Spinal cord (tissue), 10 donors: ENCODE results near the gene MOV10L1. TPM values are rescaled to one million over a fixed set of nuclear protein-coding genes. Genes with fewer than 3 reads are reported as not detected.
A peak's percentile ranks its signal among the peaks of the same experiment; 100 is the strongest.

Source experiments
- DNase-seq, 6 donors: peaks; one replicate each; pipeline versions ENCODE4 v3.0.0 to v3.0.0-alpha.2; 2013 to 2015; ENCODE audit warnings: low spot score in 6 of 6, low read depth in 4 of 6
- H3K27ac ChIP-seq: one replicate; pipeline ENCODE4 v1.5.1; 2013; ENCODE audit warnings: low read depth, low read length, control low read depth
- H3K27me3 ChIP-seq: one replicate; pipeline ENCODE4 v1.6.1; 2013; ENCODE audit warnings: low read length; ENCODE audit not compliant: control insufficient read depth, insufficient read depth
- H3K36me3 ChIP-seq: one replicate; pipeline ENCODE4 v1.6.1; 2013; ENCODE audit warnings: low read length; ENCODE audit not compliant: control insufficient read depth, insufficient read depth
- H3K4me1 ChIP-seq: one replicate; pipeline ENCODE4 v1.6.1; 2013; ENCODE audit warnings: low read length; ENCODE audit not compliant: control insufficient read depth, insufficient read depth
- H3K4me3 ChIP-seq: one replicate; pipeline ENCODE4 v1.5.1; 2013; ENCODE audit warnings: low read depth, low read length, control low read depth
- H3K9me3 ChIP-seq: one replicate; pipeline ENCODE4 v1.6.1; 2013; ENCODE audit warnings: low read length; ENCODE audit not compliant: control insufficient read depth, insufficient read depth
- WGBS: methylation state at CpG from one replicate; pipeline ENCODE4 v1.1.5; 2013; ENCODE audit warnings: missing lambda C conversion rate; ENCODE audit not compliant: insufficient coverage; 5-methylcytosine and 5-hydroxymethylcytosine counted together
- polyA plus RNA-seq, 2 donors: library from polyadenylated mRNA; unstranded; fragments of 120-200 nt; gene quantifications; one replicate each; pipeline ENCODE4 v1.2.1, GENCODE V29; 2013; ENCODE audit not compliant: insufficient read length in 2 of 2
- total RNA-seq, 2 donors: library from RNA; depleted of rRNA in 1 of 2; stranded (reverse); fragments of 120-200 nt in 1 of 2; fragments of >200 nt in 1 of 2; gene quantifications; one replicate each; pipeline versions ENCODE4 v1.2.3 to v1.2.4, GENCODE V29; 2013 to 2014
- donor health status: healthy.

Gene MOV10L1
- total and polyA plus RNA-seq, 4 donors = 1.9 to 4.9 (median 3.5) TPM

DNA sequence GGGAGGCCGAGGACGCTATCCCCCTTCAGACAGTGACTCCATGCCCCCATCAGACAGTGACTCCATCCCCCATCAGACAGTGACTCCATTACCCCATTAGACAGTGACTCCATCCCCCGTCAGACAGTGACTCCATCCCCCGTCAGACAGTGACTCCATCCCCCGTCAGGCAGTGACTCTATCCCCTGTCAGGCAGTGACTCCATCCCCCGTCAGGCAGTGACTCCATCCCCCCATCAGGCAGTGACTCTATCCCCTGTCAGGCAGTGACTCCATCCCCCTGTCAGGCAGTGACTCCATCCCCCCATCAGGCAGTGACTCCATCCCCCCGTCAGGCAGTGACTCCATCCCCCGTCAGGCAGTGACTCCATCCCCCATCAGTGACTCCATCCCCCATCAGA lies 22.6 kb upstream of the MOV10L1 start:
- peaks cover 59% of the 10 kb centered on the region for H3K36me3 ChIP-seq
- H3K27ac ChIP-seq = no peak overlapping the region
- H3K4me3 ChIP-seq = no peak overlapping the region
- no peaks in the 10 kb centered on the region for H3K27me3 ChIP-seq
- 76% methylated on average over 2 of the region's 8 CpGs for WGBS
- no peak for DNase-seq
- H3K4me1 ChIP-seq = no peaks in the 10 kb centered on the region
- no peaks in the 10 kb centered on the region for H3K9me3 ChIP-seq

DNA sequence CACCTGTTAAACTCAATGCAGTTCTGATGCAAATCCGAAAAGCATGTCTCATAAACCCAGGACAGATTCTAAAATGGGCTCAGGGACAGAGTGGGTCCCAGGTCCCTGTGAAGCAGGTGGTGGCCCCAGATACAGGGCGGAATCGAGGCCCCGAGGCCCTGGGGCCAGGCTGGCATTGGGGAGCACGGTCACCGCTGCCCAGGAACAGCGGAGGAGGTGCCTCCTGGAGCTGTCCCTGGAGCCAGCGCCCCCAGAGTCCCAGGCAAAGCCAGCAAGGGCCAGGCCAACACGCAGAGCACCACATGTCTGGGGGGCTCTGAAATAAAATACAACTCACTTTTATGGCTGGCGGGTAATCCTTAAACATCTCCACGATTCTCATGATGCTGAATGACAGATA lies 21.7 kb upstream of the MOV10L1 start:
- Histone ChIP-seq H3K27ac (no peak overlapping the region), H3K9me3 (no peaks in the 10 kb centered on the region), H3K4me1 (no peaks in the 10 kb centered on the region), H3K36me3 (peaks cover 59% of the 10 kb centered on the region), H3K27me3 (no peaks in the 10 kb centered on the region), H3K4me3 (no peak overlapping the region)
- WGBS = 90% methylated on average over 11 of the region's 11 CpGs
- no peak for DNase-seq

DNA sequence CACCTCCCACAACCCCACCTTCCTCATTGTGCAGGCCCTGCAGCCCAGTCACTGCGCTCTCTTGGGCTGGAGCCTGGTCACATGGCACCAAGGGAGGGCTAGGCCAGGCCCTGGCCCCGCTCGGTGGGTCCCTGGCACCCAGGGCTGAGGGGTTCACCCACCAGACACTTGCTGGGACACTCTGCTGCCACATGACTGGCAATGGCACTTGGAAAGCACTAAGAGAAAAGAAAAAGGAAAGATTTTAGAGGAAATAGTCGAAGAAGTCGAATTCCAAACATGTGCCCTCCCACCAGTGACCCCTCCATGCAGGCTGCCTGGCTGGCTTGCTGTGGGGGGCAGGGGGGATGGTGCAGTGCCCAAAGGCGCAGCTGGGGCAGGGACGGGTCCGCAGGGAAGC lies 19.4 kb upstream of the MOV10L1 start:
- Histone ChIP-seq H3K9me3 (no peaks in the 10 kb centered on the region), H3K4me3 (no peak overlapping the region), H3K27ac (no peak overlapping the region), H3K27me3 (no peaks in the 10 kb centered on the region), H3K4me1 (peaks cover 12% of the 10 kb centered on the region), H3K36me3 (peaks cover 56% of the 10 kb centered on the region)
- whole genome bisulfite sequencing = 76% methylated on average over 6 of the region's 8 CpGs
- no peak for DNase-seq

DNA sequence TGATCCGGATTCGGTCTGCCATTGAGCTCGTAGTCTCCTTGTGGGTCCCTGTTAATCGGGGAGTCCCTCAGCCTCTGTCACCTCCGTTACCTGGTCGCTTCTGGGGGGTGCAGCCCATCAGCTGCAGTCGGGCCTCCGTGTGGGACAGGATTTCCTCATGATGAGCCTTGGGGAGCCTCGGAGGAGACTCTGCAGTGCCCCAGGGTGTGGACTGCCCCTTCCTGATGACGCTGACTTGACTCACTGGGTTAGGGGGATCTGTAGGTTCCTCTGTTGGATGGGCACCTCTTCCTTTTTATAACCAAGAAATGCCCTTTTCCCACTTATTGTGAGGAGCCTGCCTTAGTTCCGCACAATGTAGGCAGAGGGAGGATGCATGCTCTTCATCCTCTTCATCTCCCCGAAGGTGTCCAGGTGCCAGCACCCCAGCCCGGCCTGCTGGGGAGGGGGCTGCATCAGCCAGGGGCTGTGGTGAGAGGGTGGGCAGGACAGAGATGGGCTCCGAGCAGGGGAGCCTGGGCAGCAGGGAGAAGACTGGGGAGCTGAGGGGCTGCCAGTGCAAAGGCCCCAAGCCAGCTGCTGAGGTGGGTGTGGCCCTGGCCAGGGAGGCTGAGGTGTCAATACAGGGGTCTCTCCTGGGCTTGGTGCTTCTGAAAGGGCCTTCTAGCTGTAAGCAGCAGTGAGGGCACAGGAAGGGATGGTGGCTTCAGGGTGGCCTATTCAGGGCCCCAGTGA lies 18.2 kb upstream of the MOV10L1 start:
- peaks cover 53% of the 10 kb centered on the region for H3K36me3 ChIP-seq
- no peaks in the 10 kb centered on the region for H3K9me3 ChIP-seq
- no peak for DNase-seq
- WGBS = 93% methylated on average over 11 of the region's 14 CpGs
- H3K27ac ChIP-seq = no peak overlapping the region
- H3K4me1 ChIP-seq = peaks cover 12% of the 10 kb centered on the region
- no peak overlapping the region for H3K4me3 ChIP-seq
- no peaks in the 10 kb centered on the region for H3K27me3 ChIP-seq

DNA sequence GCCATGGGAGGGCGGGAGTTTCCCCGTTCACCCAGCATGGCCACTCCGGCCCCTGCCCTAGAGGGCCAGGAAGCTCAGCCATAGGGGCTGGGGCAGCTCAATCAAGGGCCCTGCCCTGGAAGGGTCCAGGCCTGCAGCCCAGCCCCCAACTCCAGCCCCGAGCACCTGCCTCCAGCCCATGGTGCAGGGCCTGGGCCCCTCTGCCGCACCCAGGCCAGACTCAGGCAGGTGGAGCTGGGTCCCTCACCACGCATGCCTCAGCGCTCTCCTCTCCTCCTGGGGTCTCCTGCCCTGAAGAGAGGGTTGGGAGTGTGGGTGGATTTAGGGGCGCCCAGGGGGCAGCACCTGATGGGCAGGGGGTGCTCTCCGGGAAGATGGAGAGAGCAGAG lies 17.6 kb upstream of the MOV10L1 start:
- Histone ChIP-seq H3K27me3 (no peaks in the 10 kb centered on the region), H3K36me3 (peaks cover 59% of the 10 kb centered on the region), H3K4me3 (no peak overlapping the region)

DNA sequence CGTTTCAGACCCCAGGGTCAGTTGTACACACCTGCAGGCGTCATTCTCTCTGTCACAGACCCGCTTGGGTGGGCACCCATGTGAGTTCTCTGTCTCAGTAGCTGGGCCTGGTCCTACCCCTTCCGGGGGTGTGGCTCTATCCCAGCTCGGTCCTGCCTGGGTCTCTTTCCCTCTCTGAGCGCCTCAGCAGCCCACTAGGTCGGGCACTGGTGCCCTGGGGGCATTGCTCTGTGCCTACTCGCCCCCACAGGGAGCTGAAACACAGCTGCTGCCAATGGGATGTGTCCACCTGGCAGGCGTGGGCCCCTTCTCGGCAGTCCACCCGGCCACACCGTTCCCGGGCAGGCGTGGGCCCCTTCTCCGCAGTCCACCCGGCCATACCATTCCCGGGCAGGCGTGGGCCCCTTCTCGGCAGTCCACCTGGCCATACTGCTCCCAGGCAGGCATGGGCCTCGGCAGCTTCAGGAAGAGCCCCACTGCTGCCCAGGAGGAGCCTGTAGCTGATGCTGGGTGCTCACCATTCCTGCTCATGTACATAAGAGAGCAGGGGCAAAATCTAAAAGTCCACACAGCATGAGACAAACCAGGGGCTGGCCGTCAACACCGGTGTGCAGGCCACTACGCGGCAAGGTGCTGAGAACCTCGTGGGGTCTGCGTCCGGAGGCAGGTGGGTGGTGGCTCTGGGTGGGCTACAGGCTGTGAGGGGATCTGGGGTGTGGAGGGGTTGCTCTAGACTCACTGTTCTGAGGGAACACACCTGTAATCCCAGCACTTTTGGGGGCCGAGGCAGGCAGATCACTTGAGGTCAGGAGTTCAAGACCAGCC lies 16.9 kb upstream of the MOV10L1 start:
- WGBS = 90% methylated on average over 27 of the region's 28 CpGs
- no peaks in the 10 kb centered on the region for H3K27me3 ChIP-seq
- H3K36me3 ChIP-seq = peaks cover 63% of the 10 kb centered on the region
- H3K9me3 ChIP-seq = no peaks in the 10 kb centered on the region
- no peak for DNase-seq
- no peak overlapping the region for H3K27ac ChIP-seq
- no peak overlapping the region for H3K4me3 ChIP-seq
- H3K4me1 ChIP-seq = peaks cover 12% of the 10 kb centered on the region

More for the DNA sequence above, 17.6 kb upstream of the MOV10L1 start:
- no peak overlapping the region for H3K27ac ChIP-seq
- H3K9me3 ChIP-seq = no peaks in the 10 kb centered on the region
- no peak for DNase-seq
- H3K4me1 ChIP-seq = peaks cover 12% of the 10 kb centered on the region
- 83% methylated on average over 6 of the region's 9 CpGs for WGBS

DNA sequence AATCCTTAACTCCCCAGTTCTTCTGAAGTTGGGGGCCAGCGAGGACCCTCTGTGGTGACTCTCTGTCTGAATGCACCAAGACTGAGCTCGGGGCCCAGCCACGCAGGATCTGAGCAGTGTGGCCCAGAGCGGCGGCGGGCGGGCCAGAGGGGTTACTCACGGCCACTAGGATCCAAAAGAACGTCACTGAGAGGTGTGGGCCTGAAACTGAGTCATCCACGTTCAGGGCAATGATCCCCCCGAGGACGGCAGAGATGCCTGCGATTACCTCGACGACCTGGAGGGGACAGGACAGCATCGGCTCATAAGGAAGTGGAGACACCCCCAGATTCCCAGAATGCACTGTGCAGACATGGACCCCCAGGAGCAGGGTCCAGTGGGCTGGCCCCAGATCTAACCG lies 15.8 kb upstream of the MOV10L1 start:
- peaks cover 12% of the 10 kb centered on the region for H3K4me1 ChIP-seq
- no peak overlapping the region for H3K27ac ChIP-seq
- no peak for DNase-seq
- H3K9me3 ChIP-seq = no peaks in the 10 kb centered on the region
- WGBS = 78% methylated on average over 17 of the region's 17 CpGs
- peaks cover 68% of the 10 kb centered on the region for H3K36me3 ChIP-seq
- H3K27me3 ChIP-seq = no peaks in the 10 kb centered on the region
- H3K4me3 ChIP-seq = no peak overlapping the region

DNA sequence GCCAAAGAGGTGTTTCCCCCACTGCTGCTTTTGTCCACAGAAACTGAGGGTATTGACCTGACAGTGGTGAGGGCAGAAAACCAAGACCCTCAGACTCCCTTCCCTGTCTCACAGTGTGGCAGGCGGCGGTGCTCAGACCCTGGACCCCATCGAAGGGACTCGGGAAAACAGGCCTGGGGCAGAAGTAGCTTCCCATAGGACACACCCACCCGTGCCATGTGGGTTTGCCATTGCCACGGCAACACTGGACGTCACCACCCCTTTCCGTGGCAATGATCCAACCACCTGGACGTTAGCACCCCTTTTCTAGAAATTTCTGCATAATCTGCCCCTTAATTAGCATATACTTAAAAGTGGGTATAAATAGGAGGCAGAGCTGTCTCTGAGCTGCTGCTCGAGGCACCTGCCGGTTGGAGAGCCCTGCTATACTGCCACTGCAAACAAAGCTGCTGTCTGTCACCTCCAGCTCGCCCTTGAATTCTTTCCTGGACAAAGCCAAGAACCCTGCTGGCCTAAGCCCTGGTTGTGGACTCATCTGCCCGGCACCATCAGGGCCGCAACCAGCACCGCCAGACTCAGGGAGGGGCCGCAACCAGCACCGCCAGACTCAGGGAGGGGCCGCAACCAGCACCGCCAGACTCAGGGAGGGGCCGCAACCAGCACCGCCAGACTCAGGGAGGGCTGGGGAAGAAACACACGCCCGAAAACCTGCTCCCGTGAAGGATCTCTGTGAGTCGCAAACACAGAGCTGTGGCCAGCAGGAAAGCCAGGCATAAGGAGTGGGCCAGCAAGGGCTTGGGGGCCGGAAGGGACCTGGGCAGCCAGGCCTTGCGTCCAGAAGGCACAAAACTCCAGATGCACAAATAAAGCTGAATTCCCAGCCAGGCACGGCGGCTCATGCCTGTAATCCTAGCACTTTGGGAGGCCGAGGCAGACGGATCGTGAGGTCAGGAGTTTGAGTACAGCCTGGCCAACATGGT lies 15.0 kb upstream of the MOV10L1 start:
- Histone ChIP-seq H3K27me3 (no peaks in the 10 kb centered on the region), H3K27ac (no peak overlapping the region), H3K4me1 (peaks cover 12% of the 10 kb centered on the region), H3K36me3 (peaks cover 68% of the 10 kb centered on the region), H3K4me3 (no peak overlapping the region), H3K9me3 (no peaks in the 10 kb centered on the region)
- 54% methylated on average over 28 of the region's 32 CpGs for WGBS
- peak in 2 of 6 donors; percentile 52 to 86 for DNase-seq
